K562 (cell line): ENCODE results near the gene COX6A2. TPM values are rescaled to one million over a fixed set of nuclear protein-coding genes. Genes with fewer than 3 reads are reported as not detected.

Source experiments
- ATAC-seq: fragments of 200-7000 bp; cut with Tn5 transposase; 3 replicates; pipeline ENCODE4 v1.9.1; 2020; ENCODE audit warnings: moderate library complexity
- BruUV-seq: library from RNA; stranded (reverse); fragments of 400-500 nt; replicated peaks from 2 replicates; lab custom pipeline; 2021; lab: Mats Ljungman, UMichigan
- CTCF ChIA-PET: fragments of 300-600 bp; formaldehyde crosslinking; extraction: SDS; loops from one replicate; lab custom pipeline; 2021; ENCODE audit warnings: low intra/inter-chr PET ratio; lab: Yijun Ruan, JAX
- POLR2A ChIA-PET: fragments of 300-600, 350-650 bp; sonication (Branson Sonifier 250); formaldehyde crosslinking; extraction: SDS; loops from one replicate; lab custom pipeline; 2021; ENCODE audit warnings: antibody characterized with exemption, inconsistent platforms; lab: Yijun Ruan, JAX
- DNase-seq, 4 experiments: peaks; one replicate each; pipeline versions ENCODE4 v3.0.0 to v3.0.0-alpha.2; 2011 to 2018; ENCODE audit warnings: low spot score in 3 of 4, mixed read lengths in 3 of 4; ENCODE audit errors: extremely low read depth in 1 of 4
- FAIRE-seq: peaks from 2 replicates; lab custom pipeline; 2011; peaks lifted over from hg19 to GRCh38; lab: Jason Lieb, UNC
- H2AFZ ChIP-seq: 2 replicates; pipeline ENCODE4 v1.6.0; 2011; ENCODE audit warnings: low read depth, low read length, control low read depth, inconsistent platforms
- H3K27ac ChIP-seq: fragments of 200-600 bp; 3 replicates; pipeline ENCODE4 v1.8.0; 2011; ENCODE audit warnings: low read depth, mild to moderate bottlenecking, control low read depth, inconsistent platforms, low read length, moderate library complexity, mixed read lengths; ENCODE audit errors: extremely low read depth
- H3K27me3 ChIP-seq, 2 experiments: fragments of 300-600 bp in 1 of 2; 2 replicates in 1 of 2; 3 replicates in 1 of 2; pipeline versions ENCODE4 v1.6.0 to v1.8.0; 2011; ENCODE audit warnings: inconsistent platforms in 2 of 2, low read length in 2 of 2, mild to moderate bottlenecking in 1 of 2, mixed read lengths in 1 of 2, moderate library complexity in 1 of 2; ENCODE audit not compliant: control insufficient read depth in 2 of 2, insufficient read depth in 2 of 2
- H3K36me3 ChIP-seq: fragments of 300-600 bp; 3 replicates; pipeline ENCODE4 v1.8.0; 2011; ENCODE audit warnings: mild to moderate bottlenecking, low read length, inconsistent platforms; ENCODE audit not compliant: control insufficient read depth, insufficient read depth
- H3K4me1 ChIP-seq, 2 experiments: fragments of 200-600 bp in 1 of 2; replicated peaks in 1 of 2; 2 replicates in 1 of 2; 3 replicates in 1 of 2; pipeline versions ENCODE4 v1.5.1 to v1.8.0; 2011; ENCODE audit warnings: inconsistent platforms in 2 of 2, low read length in 2 of 2, mild to moderate bottlenecking in 1 of 2, mixed read lengths in 1 of 2, moderate library complexity in 1 of 2; ENCODE audit not compliant: control insufficient read depth in 2 of 2, insufficient read depth in 2 of 2
- H3K4me2 ChIP-seq: 2 replicates; pipeline ENCODE4 v1.6.1; 2011; ENCODE audit warnings: low read length, control low read depth, inconsistent platforms, mixed read lengths; ENCODE audit not compliant: insufficient read depth
- H3K4me3 ChIP-seq: fragments of 200-600 bp; sonication (generic), shearing (Covaris generic); 2 replicates; pipeline ENCODE4 v1.5.1; 2016; ENCODE audit warnings: control low read depth, inconsistent platforms
- H3K79me2 ChIP-seq: fragments of 200-600 bp; 3 replicates; pipeline ENCODE4 v1.8.0; 2011; ENCODE audit warnings: low read length, inconsistent platforms; ENCODE audit not compliant: control insufficient read depth, insufficient read depth
- H3K9ac ChIP-seq, 2 experiments: 2 replicates each; pipeline versions ENCODE4 v1.6.0 to v1.6.1; 2011; ENCODE audit warnings: low read depth in 2 of 2, low read length in 2 of 2, control low read depth in 1 of 2, inconsistent platforms in 1 of 2, mild to moderate bottlenecking in 1 of 2, mixed read lengths in 1 of 2; ENCODE audit not compliant: insufficient read depth in 1 of 2
- H3K9me1 ChIP-seq: one replicate; pipeline ENCODE4 v1.6.0; 2011; ENCODE audit warnings: inconsistent platforms, mild to moderate bottlenecking, low read length, moderate library complexity; ENCODE audit not compliant: control insufficient read depth, insufficient read depth
- H3K9me3 ChIP-seq: replicated peaks from 2 replicates; pipeline ENCODE4 v1.5.1; 2011; ENCODE audit warnings: low read depth, low read length, inconsistent platforms; ENCODE audit not compliant: control insufficient read depth, insufficient read depth
- H4K20me1 ChIP-seq: replicated peaks from 2 replicates; pipeline ENCODE4 v1.6.1; 2011; ENCODE audit warnings: low read length, inconsistent platforms, mixed read lengths; ENCODE audit not compliant: control insufficient read depth, insufficient read depth
- BCL6 ChIP-seq: fragments of 250-450 bp; sonication (Bioruptor Pico); IDR thresholded peaks from 2 replicates; pipeline ENCODE4 v1.4.0; 2020
- BDP1 ChIP-seq: IDR thresholded peaks from 3 replicates; pipeline ENCODE4 v1.6.1; 2011; ENCODE audit not compliant: insufficient read length, insufficient read depth
- E2F1 ChIP-seq: sonication (generic); formaldehyde crosslinking; IDR thresholded peaks from 2 replicates; pipeline ENCODE4 v1.8.1; 2023; ENCODE audit warnings: mild to moderate bottlenecking, missing genetic modification reagents, moderate library complexity
- ELK1 ChIP-seq: sonication (generic); formaldehyde crosslinking; IDR thresholded peaks from 2 replicates; pipeline ENCODE4 v1.8.1; 2022; ENCODE audit warnings: missing genetic modification reagents
- KLF1 ChIP-seq: fragments of 450-650 bp; IDR thresholded peaks from 2 replicates; pipeline ENCODE4 v1.6.1; 2016; ENCODE audit warnings: missing genetic modification characterization, missing compliant biosample characterization
- KLF10 ChIP-seq: fragments of 250-450 bp; sonication (Bioruptor Pico); IDR thresholded peaks from 2 replicates; pipeline ENCODE4 v1.6.1; 2021; ENCODE audit warnings: matching md5 sums
- RBFOX2 ChIP-seq: fragments of 200-400 bp; formaldehyde crosslinking; IDR thresholded peaks from 2 replicates; pipeline ENCODE4 v1.6.1; 2017; ENCODE audit warnings: low read depth, mild to moderate bottlenecking, low read length, moderate library complexity
- SMARCE1 ChIP-seq: fragments of 450-650 bp; IDR thresholded peaks from 2 replicates; pipeline ENCODE4 v1.7.1; 2016; ENCODE audit warnings: mild to moderate bottlenecking
- SRSF3 ChIP-seq: fragments of 200-400 bp; formaldehyde crosslinking; IDR thresholded peaks from 2 replicates; pipeline ENCODE4 v1.6.1; 2016; ENCODE audit warnings: mild to moderate bottlenecking, low read length, moderate library complexity; ENCODE audit not compliant: insufficient read depth
- TBP ChIP-seq: optimal IDR thresholded peaks from 2 replicates; pipeline ENCODE3; 2011; ENCODE audit warnings: low read depth, low read length, improper control_type of control experiment
- U2AF1 ChIP-seq: fragments of 200-400 bp; formaldehyde crosslinking; optimal IDR thresholded peaks from 2 replicates; pipeline ENCODE3; 2017; ENCODE audit warnings: mild to moderate bottlenecking, low read depth, low read length, moderate library complexity
- WGBS: fragments of 100-300 bp; shearing (Covaris generic); methylation state at CpG from one replicate; pipeline ENCODE4 v1.1.6; 2016; ENCODE audit warnings: low coverage, mixed read lengths; ENCODE audit not compliant: insufficient coverage; ENCODE audit errors: missing lambda C conversion rate; 5-methylcytosine and 5-hydroxymethylcytosine counted together
- in situ Hi-C: fragments of 300-500 bp; cut with MboI; formaldehyde crosslinking; loops from 4 replicates; pipeline ENCODE4 v1.15.0; 2018; ENCODE audit warnings: inconsistent platforms, mixed read lengths
- intact Hi-C: fragments of 100-400 bp; cut with micrococcal nuclease; formaldehyde crosslinking; loops from 2 replicates; pipeline ENCODE4 v1.14.2; 2022
- polyA plus RNA-seq, 8 experiments: library from polyadenylated mRNA; depleted of rRNA in 4 of 8; stranded (reverse) in 5 of 8; unstranded in 3 of 8; fragments of >200 nt; fragmentation: Nextera tagmentation in 2 of 8; fragmentation: Illumina TruSeq in 1 of 8; extraction: Ambion mirVana in 2 of 8; extraction: Trizol in 1 of 8; gene quantifications; 2 replicates each; pipeline versions ENCODE4 v1.2.1 to v1.2.3, GENCODE V29; 2011 to 2014; ENCODE audit warnings: inconsistent platforms in 1 of 8, missing spikeins in 1 of 8
- total RNA-seq, 7 experiments: library from RNA; depleted of rRNA in 6 of 7; stranded (reverse); fragments of >200 nt in 6 of 7; fragmentation: Illumina TruSeq in 2 of 7; extraction: Trizol in 2 of 7; gene quantifications; 2 replicates each; pipeline versions ENCODE4 v1.2.1 to v1.2.3, GENCODE V29; 2011 to 2021; ENCODE audit warnings: low replicate concordance in 1 of 7
- TF ChIP-seq, protein P1 (sequence below), 2 experiments: fragments of 450-650 bp; formaldehyde crosslinking in 1 of 2; IDR thresholded peaks; 2 replicates each; pipeline versions ENCODE4 v1.4.0 to v1.6.1; 2014 to 2020; ENCODE audit warnings: mild to moderate bottlenecking in 2 of 2, borderline replicate concordance in 1 of 2, low read depth in 1 of 2

COX6A2 gene
- total and polyA plus RNA-seq, 9 of the 15 experiments (the other 6 are each of a cell fraction or from before 2014, with no cell fraction given): not detected

- H2AFZ ChIP-seq: no peak overlapping the region
- ATAC-seq (no peak), DNase-seq (no peak), FAIRE-seq (no peak)
- no peak overlapping the region for H3K9ac ChIP-seq
- no TSS peak for BruUV-seq
- no peaks in the 10 kb centered on the region for H3K36me3 ChIP-seq
- intact Hi-C loops (no loop called here), in situ Hi-C loops (no loop called here)
- H3K9me3 ChIP-seq: no peaks in the 10 kb centered on the region
- ChIA-PET CTCF (no interaction called here), POLR2A (interaction anchor here (0.5 kb wide), 1 partner anchor 10 kb away, joined by 3 read pairs; no protein-coding TSS in a partner anchor)
- H3K4me2 ChIP-seq: no peak overlapping the region
- peaks cover 0 to 9% of the 10 kb centered on the region in 2 experiments; a peak in 2 of 5 replicates for H3K4me1 ChIP-seq
- H4K20me1 ChIP-seq: no peaks in the 10 kb centered on the region
- H3K27me3 ChIP-seq: peaks cover 12 to 60% of the 10 kb centered on the region in 2 experiments; a peak in 3 of 5 replicates
- H3K79me2 ChIP-seq: no peaks in the 10 kb centered on the region
- no peak overlapping the region for H3K4me3 ChIP-seq
- 33% methylated on average over 5 of the region's 5 CpGs for WGBS
- H3K27ac ChIP-seq: no peak overlapping the region
- no peaks in the 10 kb centered on the region for H3K9me1 ChIP-seq
- TF ChIP-seq E2F1 (no peak), KLF1 (tag) (no peak), KLF10 (CRISPR knock-in tag) (no peak), RBFOX2 (no peak), BDP1 (no peak), TBP (no peak), SMARCE1 (no peak), SRSF3 (no peak), U2AF1 (no peak), ELK1 (CRISPR knock-in tag) (no peak), BCL6 (CRISPR knock-in tag) (no peak)
- TF ChIP-seq, protein P1, sequence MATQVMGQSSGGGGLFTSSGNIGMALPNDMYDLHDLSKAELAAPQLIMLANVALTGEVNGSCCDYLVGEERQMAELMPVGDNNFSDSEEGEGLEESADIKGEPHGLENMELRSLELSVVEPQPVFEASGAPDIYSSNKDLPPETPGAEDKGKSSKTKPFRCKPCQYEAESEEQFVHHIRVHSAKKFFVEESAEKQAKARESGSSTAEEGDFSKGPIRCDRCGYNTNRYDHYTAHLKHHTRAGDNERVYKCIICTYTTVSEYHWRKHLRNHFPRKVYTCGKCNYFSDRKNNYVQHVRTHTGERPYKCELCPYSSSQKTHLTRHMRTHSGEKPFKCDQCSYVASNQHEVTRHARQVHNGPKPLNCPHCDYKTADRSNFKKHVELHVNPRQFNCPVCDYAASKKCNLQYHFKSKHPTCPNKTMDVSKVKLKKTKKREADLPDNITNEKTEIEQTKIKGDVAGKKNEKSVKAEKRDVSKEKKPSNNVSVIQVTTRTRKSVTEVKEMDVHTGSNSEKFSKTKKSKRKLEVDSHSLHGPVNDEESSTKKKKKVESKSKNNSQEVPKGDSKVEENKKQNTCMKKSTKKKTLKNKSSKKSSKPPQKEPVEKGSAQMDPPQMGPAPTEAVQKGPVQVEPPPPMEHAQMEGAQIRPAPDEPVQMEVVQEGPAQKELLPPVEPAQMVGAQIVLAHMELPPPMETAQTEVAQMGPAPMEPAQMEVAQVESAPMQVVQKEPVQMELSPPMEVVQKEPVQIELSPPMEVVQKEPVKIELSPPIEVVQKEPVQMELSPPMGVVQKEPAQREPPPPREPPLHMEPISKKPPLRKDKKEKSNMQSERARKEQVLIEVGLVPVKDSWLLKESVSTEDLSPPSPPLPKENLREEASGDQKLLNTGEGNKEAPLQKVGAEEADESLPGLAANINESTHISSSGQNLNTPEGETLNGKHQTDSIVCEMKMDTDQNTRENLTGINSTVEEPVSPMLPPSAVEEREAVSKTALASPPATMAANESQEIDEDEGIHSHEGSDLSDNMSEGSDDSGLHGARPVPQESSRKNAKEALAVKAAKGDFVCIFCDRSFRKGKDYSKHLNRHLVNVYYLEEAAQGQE (IDR thresholded peaks at IDR 0.05; ENCODE audit: borderline replicate concordance): no peak
- TF ChIP-seq, protein P1 (CRISPR knock-in tag; IDR thresholded peaks at IDR 0.05; ENCODE audit: low read depth): no peak
These were observed 14.8 kb downstream of the COX6A2 start for GRCh38 chr16:31413381-31413780.
